ENCODE data around the gene SAA4. TPM values are rescaled to one million over a fixed set of nuclear protein-coding genes. Genes with fewer than 3 reads are reported as not detected.
"Not testable (repeated sequence)": the region's sequence is repeated elsewhere in the genome, so short reads cannot be mapped to it uniquely, and the experiment has no call there.

SAA4 gene, protein sequence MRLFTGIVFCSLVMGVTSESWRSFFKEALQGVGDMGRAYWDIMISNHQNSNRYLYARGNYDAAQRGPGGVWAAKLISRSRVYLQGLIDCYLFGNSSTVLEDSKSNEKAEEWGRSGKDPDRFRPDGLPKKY
- not detected for total RNA-seq

DNA sequence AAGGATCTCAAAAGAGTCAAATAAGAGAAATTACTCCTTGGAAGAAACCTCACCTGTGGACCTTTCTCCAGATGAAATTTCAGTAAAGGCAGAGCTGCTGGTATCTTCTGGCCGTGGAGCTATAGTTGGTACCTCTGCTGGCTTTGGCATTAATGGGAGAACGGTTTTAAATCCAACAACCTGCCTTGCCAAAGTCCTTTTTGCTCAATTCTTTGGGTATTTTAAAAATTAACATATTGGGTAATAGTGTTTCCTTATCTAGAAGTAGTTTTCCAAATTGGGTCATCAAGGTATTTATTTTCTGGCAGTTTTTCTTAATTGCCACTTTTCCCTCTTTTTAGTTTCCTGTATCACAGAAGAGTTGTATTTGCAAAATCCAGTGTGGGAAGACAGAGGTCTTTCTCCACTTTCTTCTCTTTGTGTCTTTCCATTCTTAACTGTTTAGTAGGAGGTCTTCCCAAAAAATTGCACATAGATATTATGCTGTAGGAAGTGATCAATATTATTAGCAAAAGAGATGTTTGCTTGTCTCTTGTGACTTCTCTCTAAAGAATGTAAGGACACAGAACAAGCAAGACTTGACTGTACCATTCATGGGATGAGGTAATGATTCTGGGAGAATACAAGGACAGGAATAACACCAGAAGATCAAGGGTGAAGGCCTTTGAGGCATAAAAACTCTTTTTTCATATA, at the start of gene SAA4:
SAA4 (minus strand) TSS at position 139 of the 693 bp plus-strand sequence. CDS start 876 bp downstream, outside the sequence.
- DNase-seq, result no peak

DNA sequence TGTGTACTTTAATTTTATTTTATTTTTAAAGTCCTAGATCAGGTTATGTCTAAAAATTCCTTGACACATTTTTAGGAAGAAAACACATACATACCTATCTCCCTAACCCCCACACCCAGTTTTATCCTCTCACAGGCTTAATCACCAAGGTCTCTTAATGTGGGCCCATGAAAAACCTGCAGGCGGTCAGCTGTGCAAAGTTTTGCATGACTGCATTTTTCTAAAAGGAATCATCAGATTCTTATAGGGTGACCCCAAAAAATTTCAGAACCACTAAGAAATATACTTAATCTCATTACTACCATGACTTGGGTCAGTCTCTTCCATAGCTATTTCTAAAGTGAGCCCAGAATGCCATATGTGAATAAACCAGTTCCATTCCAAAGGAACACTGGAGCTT, 49.2 kb upstream of the SAA4 start:
- no peak for DNase-seq

DNA sequence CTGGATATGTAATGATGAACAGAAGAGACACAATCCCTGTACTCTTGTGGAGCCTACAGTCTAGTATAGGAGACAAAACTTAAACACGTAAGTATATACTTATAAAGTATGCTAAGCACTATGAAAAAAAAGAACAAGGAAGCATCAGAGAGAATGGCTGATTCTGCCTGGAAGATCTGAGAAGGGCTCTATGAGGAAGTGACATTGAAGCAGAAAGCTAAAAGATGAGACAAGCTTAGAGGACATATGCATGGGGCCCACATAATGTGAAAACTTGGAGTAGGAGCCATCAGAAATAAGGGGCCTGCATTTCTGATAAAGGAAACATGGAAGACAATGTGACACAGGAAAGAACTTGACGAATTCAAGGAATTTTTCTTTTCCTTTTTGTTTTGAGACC, 46.0 kb upstream of the SAA4 start:
- no peak for DNase-seq

DNA sequence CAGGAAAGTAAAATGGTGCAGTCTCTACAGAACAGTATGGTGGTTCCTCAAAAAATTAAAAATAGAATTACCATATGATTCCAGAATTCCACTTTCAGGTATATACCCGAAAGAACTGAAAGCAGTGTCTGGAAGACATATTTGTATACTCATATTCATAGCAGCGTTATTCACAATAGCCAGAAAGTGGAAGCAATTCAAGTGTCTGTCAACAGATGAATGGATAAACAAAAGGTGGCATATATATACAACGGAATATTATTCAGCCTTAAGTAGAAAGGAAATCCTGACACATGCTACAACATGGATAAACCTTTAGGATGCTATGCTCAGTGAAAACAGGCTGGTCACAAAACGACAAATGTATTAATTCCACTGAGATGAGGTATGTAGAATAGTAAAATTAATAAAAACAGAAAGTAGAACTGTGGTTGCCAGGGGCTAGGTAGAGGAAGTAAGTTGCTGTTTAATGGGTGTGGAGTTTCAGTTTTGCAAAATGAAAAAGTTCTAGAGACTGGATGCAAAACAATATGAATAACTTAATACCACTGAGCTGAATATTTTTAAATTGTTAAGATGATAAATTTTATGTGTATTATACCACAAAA, 43.9 kb upstream of the SAA4 start:
- no peak for DNase-seq

DNA sequence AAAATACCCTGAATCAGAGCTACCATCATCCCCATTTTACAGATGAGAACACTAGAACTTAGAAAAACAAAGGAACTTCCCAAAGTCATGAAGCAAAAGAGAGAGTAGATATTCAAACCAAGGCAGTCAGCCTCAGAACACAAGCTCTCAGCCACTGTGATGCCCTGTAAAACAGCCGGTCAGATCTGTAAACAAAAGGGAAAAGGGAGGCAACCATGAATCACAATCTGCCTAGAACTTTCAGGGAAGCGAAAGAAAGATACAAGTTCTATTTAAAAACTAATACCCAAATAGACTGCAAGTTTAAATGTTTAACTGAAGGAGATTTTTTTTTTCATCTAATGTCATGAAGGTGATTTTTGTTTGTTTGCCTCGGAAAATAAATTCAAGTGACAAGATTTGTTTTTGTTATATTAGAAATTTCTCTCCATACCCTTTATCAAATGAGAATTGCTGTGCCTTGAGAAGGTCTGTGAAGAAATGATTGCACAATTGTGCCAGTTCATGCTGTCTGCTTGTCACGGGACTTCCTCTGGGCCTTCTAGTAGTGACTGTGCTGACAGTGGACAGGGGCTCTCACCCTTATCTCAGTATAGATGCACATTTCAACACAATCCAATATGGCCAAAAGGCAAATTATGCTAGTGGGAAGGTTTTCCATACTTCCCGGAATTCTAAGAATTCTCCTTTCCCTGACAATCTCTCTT, 41.1 kb upstream of the SAA4 start:
- DNase-seq, result no peak

DNA sequence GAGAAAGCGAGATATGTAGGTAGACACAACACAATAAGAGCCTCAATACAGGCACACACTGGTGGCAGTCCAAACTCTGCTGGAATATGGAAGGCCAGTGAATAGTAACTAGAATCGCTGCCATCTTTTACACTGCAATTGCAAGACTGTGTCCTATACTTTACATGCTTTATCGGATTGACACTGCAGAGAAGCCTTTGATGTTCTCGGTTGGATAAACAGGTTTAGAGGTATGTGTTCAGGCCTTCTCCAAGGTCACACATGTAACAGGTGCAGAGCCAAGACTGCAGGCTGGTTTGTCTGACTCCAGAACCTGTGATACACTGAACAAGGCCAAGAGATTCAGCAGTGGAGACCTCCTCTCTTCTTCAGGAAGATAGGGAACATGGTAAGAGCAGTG, 34.6 kb upstream of the SAA4 start:
- DNase-seq, result no peak

DNA sequence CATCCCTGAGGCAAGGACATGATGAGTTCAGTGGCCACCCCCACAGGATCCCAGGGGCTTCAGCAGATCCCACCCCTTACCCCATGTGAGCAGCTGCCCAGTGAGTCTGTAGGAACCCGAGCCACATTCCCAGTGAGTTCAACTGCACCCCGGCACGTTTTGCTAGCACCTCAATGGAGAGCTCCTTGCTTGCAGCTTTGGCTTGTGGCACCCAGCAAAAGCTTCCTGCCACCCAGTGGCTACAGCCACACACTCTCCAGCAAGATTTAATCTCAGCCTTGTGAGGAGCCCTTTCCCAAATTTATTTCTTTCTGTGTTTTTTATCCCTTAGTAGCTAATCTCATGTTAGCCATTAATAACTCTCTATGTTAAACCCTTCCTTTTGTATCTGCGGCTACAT, 33.5 kb upstream of the SAA4 start:
- no peak for DNase-seq

DNA sequence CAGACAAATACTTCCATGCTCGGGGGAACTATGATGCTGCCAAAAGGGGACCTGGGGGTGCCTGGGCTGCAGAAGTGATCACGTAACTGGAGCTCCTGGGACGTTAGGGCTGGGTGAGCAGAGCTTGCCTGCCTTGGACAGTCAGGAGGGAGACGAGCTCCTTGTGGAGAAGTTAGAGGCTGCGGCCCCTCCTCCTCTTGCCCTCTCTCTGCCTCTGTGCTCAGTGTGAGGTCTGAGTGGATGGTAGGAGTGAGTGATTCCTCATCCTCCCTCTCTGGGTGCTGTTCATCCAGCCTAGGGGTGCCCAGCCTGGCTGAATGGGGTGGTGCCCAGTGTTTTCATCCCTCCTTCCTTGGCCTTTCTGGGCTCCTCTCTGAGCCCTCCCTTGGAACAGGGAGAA, 32.6 kb upstream of the SAA4 start:
- DNase-seq, result not testable (repeated sequence)

DNA sequence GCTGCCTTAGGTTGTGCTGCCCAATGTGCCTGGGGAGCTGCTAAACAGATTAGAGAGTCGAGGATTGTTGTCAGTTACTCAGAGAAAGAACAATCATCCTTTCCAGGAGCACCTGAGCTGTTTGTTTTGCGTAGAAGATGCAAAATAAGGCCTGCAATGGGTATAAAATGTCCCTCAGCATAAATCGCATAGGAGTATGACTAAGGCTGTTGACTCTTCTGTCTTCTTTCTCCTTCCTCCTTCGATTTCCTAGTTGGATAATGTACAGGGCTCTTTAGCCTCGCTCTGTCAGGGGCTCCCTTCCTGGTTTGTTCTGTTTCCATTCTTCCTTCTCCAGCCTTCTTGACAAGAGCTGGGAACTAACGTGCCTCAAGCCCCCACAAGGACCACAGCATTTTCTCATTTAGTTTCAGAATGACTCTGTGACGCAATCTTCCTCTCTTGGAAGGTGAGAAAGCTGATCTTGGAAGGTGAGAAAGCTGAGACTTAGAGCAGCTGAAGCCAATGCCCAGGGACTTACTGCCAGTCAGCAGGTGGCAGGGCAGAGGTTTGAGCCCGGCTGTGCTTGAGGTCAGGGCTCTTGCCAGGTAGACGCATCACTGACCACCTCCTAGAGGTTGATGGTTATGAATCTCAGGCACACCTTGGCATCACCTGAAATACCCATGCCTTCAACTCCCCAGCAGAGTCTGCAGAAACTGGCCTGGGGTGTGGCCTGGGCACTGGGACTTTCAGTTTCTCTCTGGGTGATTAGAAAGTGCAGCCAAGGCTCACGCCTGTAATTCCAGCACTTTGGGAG, 30.9 kb upstream of the SAA4 start:
- not testable (repeated sequence) for DNase-seq

DNA sequence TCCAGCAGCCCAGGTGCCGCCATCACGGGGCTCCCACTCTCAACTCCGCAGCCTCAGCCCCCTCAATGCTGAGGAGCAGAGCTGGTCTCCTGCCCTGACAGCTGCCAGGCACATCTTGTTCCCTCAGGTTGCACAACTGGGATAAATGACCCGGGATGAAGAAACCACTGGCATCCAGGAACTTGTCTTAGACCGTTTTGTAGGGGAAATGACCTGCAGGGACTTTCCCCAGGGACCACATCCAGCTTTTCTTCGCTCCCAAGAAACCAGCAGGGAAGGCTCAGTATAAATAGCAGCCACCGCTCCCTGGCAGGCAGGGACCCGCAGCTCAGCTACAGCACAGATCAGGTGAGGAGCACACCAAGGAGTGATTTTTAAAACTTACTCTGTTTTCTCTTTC, 29.3 kb upstream of the SAA4 start, which contains the start of gene SAA1:
SAA1 (plus strand) TSS at position 316 of the 400 bp plus-strand sequence. CDS start 624 bp downstream, outside the sequence.
- no peak for DNase-seq

DNA sequence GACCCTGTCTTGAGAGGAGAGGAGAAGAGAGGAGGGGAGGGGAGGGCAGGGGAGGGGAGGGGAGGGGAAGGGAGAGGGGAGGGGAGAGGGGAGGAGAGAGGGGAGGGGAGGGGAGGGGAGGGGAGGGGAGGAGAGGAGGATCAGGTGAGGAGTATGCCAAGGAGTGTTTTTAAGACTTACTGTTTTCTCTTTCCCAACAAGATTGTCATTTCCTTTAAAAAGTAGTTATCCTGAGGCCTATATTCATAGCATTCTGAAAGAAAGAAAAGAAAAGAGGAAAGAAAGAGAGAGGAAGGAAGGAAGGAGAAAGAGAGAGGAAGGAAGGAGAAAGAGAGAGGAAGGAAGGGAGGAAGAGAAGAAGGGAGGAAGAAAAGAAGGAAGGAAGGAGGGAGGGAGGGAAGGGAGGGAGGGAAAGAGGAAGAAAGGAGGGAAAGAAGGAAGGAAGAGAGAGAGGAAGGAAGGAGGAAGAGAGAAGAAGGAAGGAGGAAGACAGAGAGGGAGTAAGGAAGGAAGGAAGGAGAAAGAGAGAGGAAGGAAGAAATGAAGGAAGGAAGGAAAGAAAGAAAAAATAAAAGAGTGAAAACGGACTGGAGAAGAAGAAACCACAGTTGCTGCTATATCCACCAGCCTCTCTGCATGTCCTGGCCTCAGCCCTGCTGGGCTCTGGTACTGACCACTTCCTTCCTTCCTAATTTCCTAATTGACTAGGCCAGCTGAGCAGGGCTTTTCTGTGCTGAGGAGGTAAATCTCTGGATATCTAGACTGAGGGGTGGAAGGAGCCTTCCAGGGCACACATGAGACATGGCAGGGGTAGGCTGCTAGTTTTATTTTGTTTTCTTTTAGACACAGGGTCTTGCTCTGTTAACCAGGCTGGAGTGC, 28.3 kb upstream of the SAA4 start:
- DNase-seq, result no peak

DNA sequence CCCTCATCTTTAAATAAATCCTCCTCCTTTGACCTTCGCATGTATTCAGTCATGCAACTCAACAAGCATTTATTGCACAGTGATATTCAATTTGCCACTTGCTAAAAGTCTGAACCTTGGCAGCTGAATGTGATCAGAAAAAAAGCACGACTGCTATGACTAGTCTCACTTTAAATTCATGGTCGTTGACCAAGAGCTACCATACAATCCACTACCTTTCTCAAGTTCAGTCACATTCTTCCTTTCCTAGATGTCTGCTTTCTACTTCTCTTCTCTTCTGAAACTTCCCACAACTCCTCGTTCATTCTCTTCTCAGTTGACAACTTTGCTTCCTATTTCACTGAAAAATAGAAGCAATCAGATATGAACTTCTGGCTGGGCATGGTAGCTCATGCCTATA, 27.4 kb upstream of the SAA4 start:
- DNase-seq, result no peak

DNA sequence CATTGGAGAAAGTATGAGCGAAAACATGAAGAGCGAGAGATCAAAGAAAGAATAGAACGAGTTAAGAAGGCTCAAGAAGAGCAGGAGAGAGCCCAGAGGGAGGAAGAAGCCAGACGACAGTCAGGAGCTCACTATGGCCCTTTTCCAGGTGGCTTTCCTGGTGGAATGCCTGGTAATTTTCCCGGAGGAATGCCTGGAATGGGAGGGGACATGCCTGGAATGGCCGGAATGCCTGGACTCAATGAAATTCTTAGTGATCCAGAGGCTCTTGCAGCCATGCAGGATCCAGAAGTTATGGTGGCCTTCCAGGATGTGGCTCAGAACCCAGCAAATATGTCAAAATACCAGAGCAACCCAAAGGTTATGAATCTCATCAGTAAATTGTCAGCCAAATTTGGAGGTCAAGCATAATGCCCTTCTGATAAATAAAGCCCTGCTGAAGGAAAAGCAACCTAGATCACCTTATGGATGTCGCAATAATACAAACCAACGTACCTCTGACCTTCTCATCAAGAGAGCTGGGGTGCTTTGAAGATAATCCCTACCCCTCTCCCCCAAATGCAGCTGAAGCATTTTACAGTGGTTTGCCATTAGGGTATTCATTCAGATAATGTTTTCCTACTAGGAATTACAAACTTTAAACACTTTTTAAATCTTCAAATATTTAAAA, 26.2 kb upstream of the SAA4 start:
- DNase-seq, result not testable (repeated sequence)

DNA sequence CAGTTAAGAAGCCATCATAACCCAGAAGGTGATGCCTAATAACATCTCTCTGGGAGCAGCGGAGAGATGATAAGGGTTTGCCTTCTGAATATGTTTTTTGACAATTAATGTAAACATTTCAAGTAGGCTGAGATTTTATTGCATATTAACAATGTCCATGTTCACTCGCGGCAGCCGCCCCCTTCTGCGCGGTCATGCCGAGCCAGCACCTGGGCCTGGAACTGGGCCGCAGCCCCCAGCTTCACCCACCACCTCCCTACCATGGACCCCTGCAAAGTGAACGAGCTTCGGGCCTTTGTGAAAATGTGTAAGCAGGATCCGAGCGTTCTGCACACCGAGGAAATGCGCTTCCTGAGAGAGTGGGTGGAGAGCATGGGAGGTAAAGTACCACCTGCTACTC, 25.1 kb upstream of the SAA4 start:
- DNase-seq, result no peak

DNA sequence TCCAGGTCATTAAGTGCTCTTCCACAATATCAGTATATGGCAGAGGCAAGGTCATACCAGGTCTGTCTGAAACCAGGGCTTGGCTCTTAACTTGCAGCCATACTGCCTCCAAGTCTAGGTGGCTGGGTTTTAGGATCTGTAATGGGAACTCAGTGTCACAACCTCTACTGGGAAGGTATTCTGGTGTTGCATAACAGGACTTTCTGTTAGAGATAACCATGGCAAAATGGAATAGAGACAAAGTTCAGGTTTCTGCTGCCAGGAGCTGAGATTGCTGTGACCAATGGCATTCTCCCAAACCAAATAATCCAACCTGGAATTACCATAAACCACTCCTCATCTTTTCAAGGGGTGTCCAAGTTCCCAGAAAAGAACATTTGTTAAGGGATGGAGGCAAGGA, 22.7 kb upstream of the SAA4 start:
- DNase-seq, result no peak

DNA sequence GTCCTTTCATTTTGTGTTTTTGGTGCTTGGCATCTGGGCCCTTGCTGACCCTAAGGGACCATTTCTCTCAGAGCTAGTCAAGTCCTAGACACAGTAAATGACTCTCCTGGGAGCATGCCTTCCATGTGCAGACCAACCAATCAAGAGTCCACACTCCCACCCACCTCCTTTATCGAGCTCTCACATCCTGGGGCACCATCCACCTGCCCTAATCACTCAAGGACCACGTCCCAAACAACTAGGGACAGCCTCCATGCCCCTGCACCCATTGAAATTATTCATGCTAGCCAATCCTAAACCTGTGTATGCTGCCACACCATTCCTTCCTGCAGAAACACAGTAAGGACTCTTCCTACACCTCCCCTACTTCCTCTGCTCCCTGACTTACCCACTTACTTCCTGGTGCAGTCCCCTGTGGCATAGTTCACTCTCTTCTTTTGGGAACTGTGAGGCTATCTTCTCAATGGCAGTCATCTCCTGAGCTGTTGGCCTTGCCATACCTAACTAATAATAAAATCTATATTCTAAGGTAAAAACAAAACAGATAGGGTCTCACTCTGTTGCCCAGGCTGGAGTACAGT, 18.3 kb upstream of the SAA4 start:
- no peak for DNase-seq

DNA sequence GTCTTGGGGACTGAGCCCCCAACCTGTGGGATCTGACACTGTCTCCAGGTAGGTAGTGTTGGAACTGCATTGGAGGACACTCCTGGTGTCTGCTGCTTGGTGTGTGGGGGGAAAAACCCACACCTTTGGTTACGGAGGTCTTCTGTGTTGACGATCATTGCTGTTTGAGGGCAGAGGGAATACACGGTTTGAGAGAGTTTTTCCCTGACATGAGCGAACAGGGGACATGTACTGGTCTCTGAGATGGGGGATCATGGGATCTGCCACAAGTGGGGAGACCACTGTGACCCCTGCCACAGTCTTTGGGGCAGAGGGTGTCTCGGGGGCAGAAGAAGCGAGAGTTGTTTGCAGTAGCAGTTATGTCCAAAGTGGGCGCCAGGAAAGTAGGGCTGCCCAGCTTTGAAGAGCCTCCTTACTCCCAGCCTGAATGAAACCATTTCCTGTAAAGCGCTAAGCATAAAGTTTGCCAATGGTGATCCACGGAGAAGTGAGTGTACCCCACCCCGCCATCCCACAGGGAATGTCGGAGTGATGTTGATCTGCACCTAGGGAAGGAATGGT, 17.3 kb upstream of the SAA4 start:
- DNase-seq, result no peak

DNA sequence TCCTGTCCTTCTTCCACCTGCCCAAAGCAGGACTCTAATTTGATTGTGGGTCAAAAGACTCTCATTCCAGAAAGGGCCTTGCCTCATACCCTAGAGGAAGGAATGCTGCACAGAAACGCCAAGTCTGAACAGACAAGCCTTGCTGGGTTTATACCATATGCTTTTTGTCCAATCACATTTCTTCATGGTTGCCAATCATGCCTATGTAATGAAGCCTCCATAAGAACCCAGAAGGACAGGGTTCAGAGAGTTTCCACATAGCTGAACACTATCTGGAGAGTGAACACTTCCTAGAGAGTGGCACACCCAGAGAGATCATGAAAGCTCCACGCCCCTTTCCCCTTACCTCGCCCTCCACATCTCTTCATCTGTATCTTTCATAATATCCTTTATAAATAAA, 16.6 kb upstream of the SAA4 start:
- no peak for DNase-seq

DNA sequence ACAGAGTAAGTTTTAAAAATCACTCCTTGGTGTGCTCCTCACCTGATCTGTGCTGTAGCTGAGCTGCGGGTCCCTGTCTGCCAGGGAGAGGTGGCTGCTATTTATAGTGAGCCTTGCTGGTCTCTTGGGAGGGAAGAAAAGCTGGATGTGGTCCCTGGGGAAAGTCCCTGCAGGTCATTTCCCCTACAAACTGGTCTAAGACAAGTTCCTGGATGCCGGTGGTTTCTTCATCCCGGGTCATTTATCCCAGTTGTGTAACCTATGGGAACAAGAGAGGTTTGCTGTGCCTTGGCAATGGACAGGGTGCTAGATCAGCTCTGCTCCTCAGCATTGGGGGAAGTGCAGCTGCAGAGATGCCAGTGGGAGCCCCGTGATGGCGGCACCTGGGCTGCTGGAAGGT, 12.0 kb upstream of the SAA4 start, which contains the start of gene SAA2:
SAA2 (minus strand) TSS at position 108 of the 400 bp plus-strand sequence. CDS start 657 bp downstream, outside the sequence.
- DNase-seq, result no peak

DNA sequence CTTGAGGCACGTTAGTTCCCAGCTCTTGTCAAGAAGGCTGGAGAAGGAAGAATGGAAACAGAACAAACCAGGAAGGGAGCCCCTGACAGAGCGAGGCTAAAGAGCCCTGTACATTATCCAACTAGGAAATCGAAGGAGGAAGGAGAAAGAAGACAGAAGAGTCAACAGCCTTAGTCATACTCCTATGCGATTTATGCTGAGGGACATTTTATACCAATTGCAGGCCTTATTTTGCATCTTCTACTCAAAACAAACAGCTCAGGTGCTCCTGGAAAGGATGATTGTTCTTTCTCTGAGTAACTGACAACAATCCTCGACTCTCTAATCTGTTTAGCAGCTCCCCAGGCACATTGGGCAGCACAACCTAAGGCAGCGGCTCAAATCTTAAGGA, 10.6 kb upstream of the SAA4 start:
- DNase-seq, result not testable (repeated sequence)

All from occipital lobe (tissue), 2 donors.